GM21515 (cell line): ENCODE results near the gene MRPS34.

ENCODE experiments used
- ATAC-seq: cut with Tn5 transposase; IDR thresholded peaks from one replicate; pipeline ENCODE4 v1.9.1; 2021; ENCODE audit not compliant: unreplicated experiment

Gene MRPS34

GRCh38 chr16:1771188-1771863 lies 1.6 kb downstream of the MRPS34 start, which contains the start of gene NME3:
NME3 (minus strand) TSS chr16:1771543; CDS start chr16:1771534, 9 bp downstream.
- no peak for ATAC-seq

- no peak for ATAC-seq
These were observed 2.4 kb downstream of the MRPS34 start for GRCh38 chr16:1770328-1771187.

GRCh38 chr16:1769402-1770300 lies 3.3 kb downstream of the MRPS34 start:
- no peak for ATAC-seq

- no peak for ATAC-seq
These were observed 4.0 kb downstream of the MRPS34 start for GRCh38 chr16:1768767-1769401.

GRCh38 chr16:1768061-1768766 lies 4.7 kb downstream of the MRPS34 start:
- ATAC-seq = no peak

GRCh38 chr16:1767116-1767994 lies 5.6 kb downstream of the MRPS34 start:
- no peak for ATAC-seq

- no peak for ATAC-seq
These were observed 6.2 kb downstream of the MRPS34 start for GRCh38 chr16:1766701-1767100.

- ATAC-seq = no peak
These were observed 6.7 kb downstream of the MRPS34 start for GRCh38 chr16:1766231-1766630.

GRCh38 chr16:1765826-1766225 lies 7.1 kb downstream of the MRPS34 start:
- no peak for ATAC-seq

GRCh38 chr16:1764971-1765370 lies 8.0 kb downstream of the MRPS34 start:
- no peak for ATAC-seq

- ATAC-seq = no peak
These were observed 9.1 kb downstream of the MRPS34 start for GRCh38 chr16:1763521-1764511.

- no peak for ATAC-seq
These were observed 9.9 kb downstream of the MRPS34 start for GRCh38 chr16:1762879-1763520.

- ATAC-seq = no peak
These were observed 10.6 kb downstream of the MRPS34 start for GRCh38 chr16:1762196-1762878.

GRCh38 chr16:1761751-1762150 lies 11.2 kb downstream of the MRPS34 start:
- no peak for ATAC-seq

- no peak for ATAC-seq
These were observed 12.0 kb downstream of the MRPS34 start for GRCh38 chr16:1760911-1761310.

GRCh38 chr16:1759511-1759910 lies 13.4 kb downstream of the MRPS34 start:
- no peak for ATAC-seq

- no peak for ATAC-seq
These were observed 14.0 kb downstream of the MRPS34 start for GRCh38 chr16:1758923-1759322.
